Esophagus squamous epithelium (tissue), 5 donors: Measurements from ENCODE around the gene PDSS2. TPM values are rescaled to one million over a fixed set of nuclear protein-coding genes. Genes with fewer than 3 reads are reported as not detected.

Experiments used
- DNase-seq: peaks from one replicate; lab custom pipeline; 2025; lab: John Stamatoyannopoulos, UW
- H3K27ac ChIP-seq, 4 donors: fragments of 200-600 bp; sonication (generic); one replicate each; pipeline ENCODE4 v1.5.1; 2016 to 2019; ENCODE audit warnings: mild to moderate bottlenecking in 1 of 4
- H3K27me3 ChIP-seq, 4 donors: fragments of 200-600 bp; sonication (generic); 1 replicate in 3 of 4; 2 replicates in 1 of 4; pipeline versions ENCODE4 v1.5.1 to v1.6.0; 2017 to 2021; ENCODE audit warnings: antibody characterized with exemption in 1 of 4
- H3K36me3 ChIP-seq, 3 donors: fragments of 200-600 bp; sonication (generic); one replicate each; pipeline ENCODE4 v1.5.1; 2016 to 2019
- H3K4me1 ChIP-seq, 3 donors: fragments of 200-600 bp; sonication (generic); one replicate each; pipeline ENCODE4 v1.5.1; 2017 to 2019
- H3K4me3 ChIP-seq, 4 donors: fragments of 200-600 bp; sonication (generic); 1 replicate in 3 of 4; 2 replicates in 1 of 4; pipeline ENCODE4 v1.5.1; 2016 to 2019; ENCODE audit warnings: mild to moderate bottlenecking in 2 of 4, moderate library complexity in 1 of 4
- H3K9me3 ChIP-seq, 3 donors: fragments of 200-600 bp; sonication (generic); one replicate each; pipeline ENCODE4 v1.5.1; 2016 to 2019
- POLR2A ChIP-seq, 4 donors: fragments of 450-650 bp; IDR thresholded peaks; one replicate each; pipeline ENCODE4 v1.6.1; 2017; ENCODE audit warnings: antibody characterized with exemption in 4 of 4, mild to moderate bottlenecking in 4 of 4, moderate library complexity in 3 of 4
- WGBS, 2 donors: methylation state at CpG; one replicate each; pipeline ENCODE4 v1.1.5; 2018; 5-methylcytosine and 5-hydroxymethylcytosine counted together
- intact Hi-C: fragments of 100-400 bp; cut with DNase I; formaldehyde crosslinking; loops from one replicate; pipeline ENCODE4 v1.15.0; 2022
- total RNA-seq, 4 donors: library from RNA; depleted of rRNA; stranded (reverse); fragments of >200 nt; gene quantifications; one replicate each; pipeline ENCODE4 v1.1.0, GENCODE V29; 2016
- TF ChIP-seq, protein P1 (sequence below), 6 experiments: fragments of 450-650 bp in 4 of 6; fragments of 200-600 bp in 2 of 6; sonication (generic) in 2 of 6; IDR thresholded peaks; one replicate each; pipeline ENCODE4 v1.5.1; 2016 to 2019; ENCODE audit warnings: antibody characterized with exemption in 6 of 6, mild to moderate bottlenecking in 4 of 6, moderate library complexity in 4 of 6
- donor health status: DM: yes; HTN: yes; CAD: no.

The PDSS2 gene
- total RNA-seq, 4 donors from 2014 or later, result 7.0 to 15.9 (median 12.3) TPM

DNA sequence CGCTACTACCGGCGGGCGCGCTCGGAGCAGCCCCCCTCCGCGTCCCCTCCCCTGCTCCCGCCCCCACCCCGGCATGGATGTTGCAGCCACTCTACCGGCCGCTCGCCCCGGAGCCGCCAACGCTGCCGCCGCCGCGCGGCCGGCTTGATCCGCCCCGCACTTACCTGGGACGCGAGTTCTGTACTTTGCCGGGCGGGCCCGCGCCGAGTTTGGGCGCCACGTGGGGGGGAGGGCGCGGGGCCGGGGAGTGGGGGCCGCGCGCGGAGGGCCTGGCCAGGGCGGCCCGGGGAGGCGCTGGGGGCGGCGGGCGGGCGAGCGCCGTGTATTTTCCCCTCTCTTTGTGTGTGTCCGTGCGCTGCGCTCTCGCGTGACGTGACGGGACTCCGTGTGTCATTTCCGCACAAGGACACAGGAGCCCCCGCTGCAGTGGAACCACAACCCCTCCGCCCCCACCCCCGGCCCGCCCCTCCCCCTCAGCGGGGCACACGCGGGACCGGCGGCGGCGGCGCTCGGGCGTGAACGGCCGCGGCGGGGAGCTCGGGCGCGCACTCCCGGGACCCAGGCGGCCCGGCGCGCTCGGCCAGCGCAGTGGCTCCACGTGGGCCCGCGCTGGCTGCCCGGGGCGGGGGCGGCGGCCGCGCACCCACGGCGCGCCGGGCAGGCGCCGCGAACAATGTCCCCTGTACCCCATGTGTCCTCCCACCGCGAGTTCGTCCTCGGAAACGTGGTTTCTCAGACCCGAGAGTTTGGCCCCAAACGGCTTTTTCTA lies 344.3 kb downstream of the PDSS2 start, which contains the start of gene BEND3:
BEND3 (minus strand) TSS at position 590 of the 769 bp plus-strand sequence. CDS start 16,230 bp downstream, outside the sequence.
- Histone ChIP-seq H3K4me1 (peaks cover 8 to 24% (median 14%) of the 10 kb centered on the region in 3 donors), H3K9me3 (no peaks in the 10 kb centered on the region), H3K27me3 (peaks cover 0 to 38% (median 0%) of the 10 kb centered on the region in 4 donors), H3K27ac (peak within 1 kb of the TSS; percentile 64 to 84 (median 78)), H3K4me3 (peak within 1 kb of the TSS; percentile 54 to 85 (median 70)), H3K36me3 (no peaks in the 10 kb centered on the region)
- WGBS, 2 donors, result 10% methylated on average over 2 of the region's 109 CpGs; no CpG with 5 or more reads in 1 of the 2 donors
- intact Hi-C loops, result no loop called here
- no peak for DNase-seq
- no peak for TF ChIP-seq POLR2A (IDR thresholded peaks at IDR 0.05)
- TF ChIP-seq, protein P1, sequence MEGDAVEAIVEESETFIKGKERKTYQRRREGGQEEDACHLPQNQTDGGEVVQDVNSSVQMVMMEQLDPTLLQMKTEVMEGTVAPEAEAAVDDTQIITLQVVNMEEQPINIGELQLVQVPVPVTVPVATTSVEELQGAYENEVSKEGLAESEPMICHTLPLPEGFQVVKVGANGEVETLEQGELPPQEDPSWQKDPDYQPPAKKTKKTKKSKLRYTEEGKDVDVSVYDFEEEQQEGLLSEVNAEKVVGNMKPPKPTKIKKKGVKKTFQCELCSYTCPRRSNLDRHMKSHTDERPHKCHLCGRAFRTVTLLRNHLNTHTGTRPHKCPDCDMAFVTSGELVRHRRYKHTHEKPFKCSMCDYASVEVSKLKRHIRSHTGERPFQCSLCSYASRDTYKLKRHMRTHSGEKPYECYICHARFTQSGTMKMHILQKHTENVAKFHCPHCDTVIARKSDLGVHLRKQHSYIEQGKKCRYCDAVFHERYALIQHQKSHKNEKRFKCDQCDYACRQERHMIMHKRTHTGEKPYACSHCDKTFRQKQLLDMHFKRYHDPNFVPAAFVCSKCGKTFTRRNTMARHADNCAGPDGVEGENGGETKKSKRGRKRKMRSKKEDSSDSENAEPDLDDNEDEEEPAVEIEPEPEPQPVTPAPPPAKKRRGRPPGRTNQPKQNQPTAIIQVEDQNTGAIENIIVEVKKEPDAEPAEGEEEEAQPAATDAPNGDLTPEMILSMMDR (IDR thresholded peaks at IDR 0.05), result no peak

DNA sequence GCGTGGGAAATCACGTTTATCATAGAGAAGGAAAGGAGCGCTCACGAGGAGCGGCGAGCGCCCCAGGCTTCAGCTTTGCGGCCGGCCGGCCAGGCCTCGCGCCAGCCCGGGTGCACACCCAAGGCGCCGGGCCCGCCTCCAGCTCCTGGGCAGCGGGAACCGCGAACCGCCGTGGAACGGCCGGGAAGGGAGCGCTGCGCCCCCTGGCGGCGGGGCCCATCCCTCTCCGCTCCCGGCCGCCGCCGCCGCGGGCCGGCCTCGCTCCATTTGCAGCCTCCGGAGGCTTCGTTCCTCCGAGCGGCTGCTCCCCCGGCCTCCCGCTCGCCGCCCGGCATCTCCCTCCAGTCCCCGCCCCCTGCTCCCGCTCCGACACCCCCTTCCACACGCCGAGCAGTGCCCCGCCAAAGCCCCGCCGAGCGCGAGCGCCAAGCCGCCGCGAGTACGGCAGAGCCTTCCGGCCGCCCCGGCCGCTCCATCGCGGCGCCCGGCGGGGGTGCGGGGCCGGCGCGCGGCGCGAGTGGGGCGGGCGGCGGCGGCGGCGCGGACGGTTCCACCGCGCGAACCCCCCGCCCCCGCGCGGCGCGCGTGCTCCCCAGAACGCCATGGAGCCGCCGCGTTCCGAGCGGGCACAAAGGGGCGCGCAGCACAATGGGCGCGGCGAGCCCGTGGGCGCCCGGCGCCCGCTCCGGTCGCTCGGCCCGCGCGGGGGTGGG lies 345.0 kb downstream of the PDSS2 start:
- Histone ChIP-seq H3K4me3 (peak overlapping the region; percentile 54 to 85 (median 70)), H3K4me1 (peaks cover 9 to 24% (median 14%) of the 10 kb centered on the region in 3 donors), H3K27ac (peak overlapping the region; percentile 64 to 84 (median 78)), H3K27me3 (peaks cover 0 to 38% (median 0%) of the 10 kb centered on the region in 4 donors), H3K9me3 (no peaks in the 10 kb centered on the region), H3K36me3 (no peaks in the 10 kb centered on the region)
- intact Hi-C loops, result no loop called here
- TF ChIP-seq, protein P1 (IDR thresholded peaks at IDR 0.05), result peak; percentile 81 to 94 (median 91)
- no peak for TF ChIP-seq POLR2A (IDR thresholded peaks at IDR 0.05)
- DNase-seq, result no peak
- 0 to 1% methylated on average over 8 to 13 of the region's 116 CpGs for WGBS, 2 donors

GRCh38 chr6:107110200-107110599 lies 349.2 kb downstream of the PDSS2 start:
- H3K27ac ChIP-seq, result no peak overlapping the region

DNA sequence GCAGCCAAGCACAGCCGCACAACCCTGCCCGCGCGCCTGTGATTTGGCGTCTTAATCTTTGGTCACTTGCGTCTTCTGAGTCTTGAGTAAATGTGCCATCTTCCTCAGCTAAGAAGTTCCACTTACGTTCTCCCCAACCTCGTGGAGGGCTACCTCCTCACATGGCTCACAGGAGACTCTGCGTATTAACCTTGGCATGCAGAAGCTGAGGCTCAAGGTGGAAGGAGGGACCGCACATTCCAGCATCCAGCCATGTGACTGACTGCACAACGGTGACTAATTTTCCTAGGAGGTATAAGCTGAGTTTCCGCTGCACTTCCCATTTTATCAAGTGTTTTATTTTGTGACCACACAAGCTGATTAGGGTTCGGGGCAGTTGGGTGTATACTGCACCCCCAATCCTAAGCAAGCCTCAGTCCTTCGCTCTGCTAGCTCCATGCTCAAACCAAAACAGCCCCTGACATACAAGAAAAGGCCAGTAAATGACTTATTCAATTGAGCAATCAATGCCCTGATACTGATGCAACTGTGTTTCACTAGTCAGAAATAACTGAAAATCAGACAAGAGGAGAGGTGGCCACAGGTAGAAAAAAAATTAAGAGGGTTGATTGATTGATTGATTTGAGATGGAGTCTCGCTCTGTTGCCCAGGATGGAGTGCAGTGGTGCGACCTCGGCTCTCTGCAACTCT lies 351.0 kb downstream of the PDSS2 start:
- 84 to 94% methylated on average over 13 to 15 of the region's 17 CpGs for WGBS, 2 donors

More at GRCh38 chr6:107110200-107110599, 349.2 kb downstream of the PDSS2 start:
- intact Hi-C loops, result no loop called here
- H3K36me3 ChIP-seq, result no peaks in the 10 kb centered on the region
- no peaks in the 10 kb centered on the region for H3K27me3 ChIP-seq
- no peak overlapping the region for H3K4me3 ChIP-seq
- no peaks in the 10 kb centered on the region for H3K9me3 ChIP-seq
- TF ChIP-seq, protein P1 (IDR thresholded peaks at IDR 0.05), result no peak
- no peak for TF ChIP-seq POLR2A (IDR thresholded peaks at IDR 0.05)
- no peak for DNase-seq
- 38 to 45% methylated on average over 1 of the region's 1 CpG for WGBS, 2 donors
- peaks cover 7 to 9% (median 9%) of the 10 kb centered on the region in 3 donors for H3K4me1 ChIP-seq

More for the DNA sequence above, 351.0 kb downstream of the PDSS2 start:
- Histone ChIP-seq H3K9me3 (no peaks in the 10 kb centered on the region), H3K27me3 (no peaks in the 10 kb centered on the region), H3K4me1 (peaks cover 0 to 3% (median under 1%) of the 10 kb centered on the region in 3 donors), H3K36me3 (no peaks in the 10 kb centered on the region), H3K4me3 (no peak overlapping the region), H3K27ac (no peak overlapping the region)
- TF ChIP-seq, protein P1 (IDR thresholded peaks at IDR 0.05), result no peak
- TF ChIP-seq POLR2A (IDR thresholded peaks at IDR 0.05), result no peak
- no peak for DNase-seq
- intact Hi-C loops, result no loop called here
